NCI-H146 treated with DMSO at 0.1 percent for 48 hours (cell line): ENCODE measurements around the gene IL4.

Source experiments
- DNase-seq: peaks from one replicate; lab custom pipeline; 2025; ENCODE audit not compliant: unreplicated experiment; lab: John Stamatoyannopoulos, UW

Gene IL4

GRCh38 chr5:132669966-132670882 is 3.6 kb upstream of the IL4 start:
- DNase-seq, result no peak

- no peak for DNase-seq
Measured at GRCh38 chr5:132671000-132671399, 2.8 kb upstream of the IL4 start.

GRCh38 chr5:132673488-132673887 is 301 bp upstream of the IL4 start:
- no peak for DNase-seq

- DNase-seq, result no peak
Measured at GRCh38 chr5:132674671-132675506, 1.1 kb downstream of the IL4 start.

- no peak for DNase-seq
Measured at GRCh38 chr5:132675936-132676689, 2.3 kb downstream of the IL4 start.

- DNase-seq, result no peak
Measured at GRCh38 chr5:132677191-132677590, 3.4 kb downstream of the IL4 start.

GRCh38 chr5:132677682-132678400 is 4.1 kb downstream of the IL4 start:
- DNase-seq, result no peak

GRCh38 chr5:132678735-132679134 is 4.9 kb downstream of the IL4 start:
- DNase-seq, result no peak

- no peak for DNase-seq
Measured at GRCh38 chr5:132679166-132679565, 5.4 kb downstream of the IL4 start.

- DNase-seq, result no peak
Measured at GRCh38 chr5:132679717-132680380, 6.1 kb downstream of the IL4 start.

GRCh38 chr5:132680780-132681475 is 7.1 kb downstream of the IL4 start:
- no peak for DNase-seq

GRCh38 chr5:132681476-132681831 is 7.7 kb downstream of the IL4 start:
- no peak for DNase-seq

- DNase-seq, result no peak
Measured at GRCh38 chr5:132681983-132682382, 8.2 kb downstream of the IL4 start.

- DNase-seq, result no peak
Measured at GRCh38 chr5:132684491-132684890, 10.7 kb downstream of the IL4 start.

- DNase-seq, result no peak
Measured at GRCh38 chr5:132684922-132685720, 11.3 kb downstream of the IL4 start.

- no peak for DNase-seq
Measured at GRCh38 chr5:132686193-132686592, 12.4 kb downstream of the IL4 start.

GRCh38 chr5:132687995-132688394 is 14.2 kb downstream of the IL4 start:
- DNase-seq, result no peak

- DNase-seq, result no peak
Measured at GRCh38 chr5:132688536-132689339, 14.9 kb downstream of the IL4 start.
